ENCODE results near the gene CRX. TPM values are rescaled to one million over a fixed set of nuclear protein-coding genes. Genes with fewer than 3 reads are reported as not detected.
"Not testable (repeated sequence)": the region's sequence is repeated elsewhere in the genome, so short reads cannot be mapped to it uniquely, and the experiment has no call there.

The CRX gene
- total RNA-seq, 1 experiment from 2014 or later = not detected

DNA sequence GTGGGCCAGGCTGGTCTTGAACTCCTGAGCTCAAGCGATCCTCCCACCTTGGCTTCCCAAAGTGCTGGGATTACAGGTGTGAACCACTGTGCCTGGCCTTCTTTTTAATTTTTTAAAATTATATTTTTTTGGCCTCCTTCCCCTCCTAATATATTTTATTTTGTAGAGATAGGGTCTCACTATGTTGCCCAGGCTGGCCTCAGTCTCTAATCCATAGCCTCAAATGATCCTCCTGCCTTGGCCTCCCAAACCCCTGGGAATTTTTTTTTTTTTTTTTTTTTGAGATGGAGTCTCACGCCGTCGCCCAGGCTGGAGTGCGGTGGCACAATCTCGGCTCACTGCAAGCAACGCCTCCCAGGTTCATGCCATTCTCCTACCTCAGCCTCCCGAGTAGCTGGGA lies 5.5 kb upstream of the CRX start:
- H3K4me1 ChIP-seq (replicated peaks); H3K9me3 ChIP-seq (replicated peaks); H3K4me3 ChIP-seq; H3K36me3 ChIP-seq; DNase-seq (ENCODE audit: low read depth in 1 of 2, low spot score in 2 of 2); H3K27ac ChIP-seq: not testable (repeated sequence)
- peaks cover 16% of the 10 kb centered on the region for H3K27me3 ChIP-seq (replicated peaks)

DNA sequence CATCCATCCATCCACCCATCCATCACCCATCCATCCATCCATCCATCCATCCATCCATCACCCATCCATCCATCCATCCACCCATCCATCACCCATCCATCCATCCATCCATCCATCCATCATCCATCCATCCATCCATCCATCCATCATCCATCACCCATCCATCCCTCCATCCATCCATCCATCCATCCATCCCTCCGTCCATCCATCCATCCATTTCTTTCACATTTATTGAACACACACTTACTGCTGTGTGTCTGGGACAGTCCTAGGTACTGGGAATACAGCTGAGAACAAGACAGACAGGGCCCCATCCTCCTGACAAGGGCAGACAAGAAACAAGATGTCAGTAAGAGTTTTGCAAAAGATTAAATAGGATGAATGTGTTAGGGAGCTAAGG lies 3.5 kb upstream of the CRX start:
- not testable (repeated sequence) for H3K4me1 ChIP-seq (replicated peaks); H3K9me3 ChIP-seq (replicated peaks); H3K36me3 ChIP-seq; H3K4me3 ChIP-seq; DNase-seq (ENCODE audit: low read depth in 1 of 2, low spot score in 2 of 2); H3K27ac ChIP-seq
- peaks cover 24% of the 10 kb centered on the region for H3K27me3 ChIP-seq (replicated peaks)

GRCh38 chr19:47819858-47820257 lies 1.9 kb upstream of the CRX start:
- Histone ChIP-seq H3K27me3 (replicated peaks) (peaks cover 24% of the 10 kb centered on the region), H3K27ac (no peak overlapping the region), H3K9me3 (replicated peaks) (no peaks in the 10 kb centered on the region), H3K36me3 (no peaks in the 10 kb centered on the region), H3K4me3 (no peak overlapping the region), H3K4me1 (replicated peaks) (no peaks in the 10 kb centered on the region)
- no peak for DNase-seq (ENCODE audit: low read depth in 1 of 2, low spot score in 2 of 2)

DNA sequence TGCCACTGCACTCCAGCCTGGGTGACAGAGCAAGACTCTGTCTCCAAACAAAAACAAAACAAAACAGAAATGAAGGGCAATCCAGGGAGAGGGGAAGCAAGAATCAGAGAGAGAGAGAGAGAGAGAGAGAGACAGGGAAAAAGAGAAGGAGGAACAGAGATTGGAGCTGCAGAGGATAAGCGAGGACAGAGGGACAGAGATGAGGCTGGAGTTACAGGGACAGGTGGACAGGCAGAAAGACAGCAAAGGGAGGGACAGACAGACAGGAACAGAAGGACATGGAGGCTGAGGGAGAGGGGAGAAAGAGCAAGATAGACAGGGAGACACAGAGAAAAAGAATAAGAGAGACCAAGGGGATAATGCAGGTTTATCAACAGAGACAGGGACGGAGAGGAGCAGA lies 1.3 kb upstream of the CRX start:
- no peaks in the 10 kb centered on the region for H3K9me3 ChIP-seq (replicated peaks)
- peaks cover 24% of the 10 kb centered on the region for H3K27me3 ChIP-seq (replicated peaks)
- no peaks in the 10 kb centered on the region for H3K36me3 ChIP-seq
- no peaks in the 10 kb centered on the region for H3K4me1 ChIP-seq (replicated peaks)
- DNase-seq (ENCODE audit: low read depth in 1 of 2, low spot score in 2 of 2) = no peak
- no peak overlapping the region for H3K27ac ChIP-seq
- H3K4me3 ChIP-seq = no peak overlapping the region

GRCh38 chr19:47824396-47824795 lies 2.7 kb downstream of the CRX start:
- no peaks in the 10 kb centered on the region for H3K9me3 ChIP-seq (replicated peaks)
- H3K27me3 ChIP-seq (replicated peaks) = peaks cover 28% of the 10 kb centered on the region
- no peak overlapping the region for H3K4me3 ChIP-seq
- no peak overlapping the region for H3K27ac ChIP-seq
- no peaks in the 10 kb centered on the region for H3K4me1 ChIP-seq (replicated peaks)
- no peaks in the 10 kb centered on the region for H3K36me3 ChIP-seq
- DNase-seq (ENCODE audit: low read depth in 1 of 2, low spot score in 2 of 2) = no peak

DNA sequence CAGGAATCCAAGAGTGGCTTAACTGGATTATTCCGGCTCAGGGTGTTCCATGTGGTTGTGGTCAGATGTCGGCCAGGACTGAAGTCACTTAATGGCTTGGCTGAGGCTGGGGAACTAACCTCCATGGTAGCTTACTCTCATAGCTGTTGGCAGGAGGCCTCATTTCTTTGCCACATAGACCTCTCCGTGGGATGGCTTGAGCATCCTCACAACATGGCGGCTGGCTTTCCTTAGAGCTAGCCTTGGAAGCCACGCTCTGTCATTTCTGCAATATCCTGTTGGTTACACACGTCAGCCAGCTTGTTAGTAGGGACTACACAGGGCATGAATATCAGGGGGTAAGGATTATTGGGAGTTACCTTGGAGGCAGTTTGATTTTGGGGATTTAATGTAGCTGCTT lies 5.1 kb downstream of the CRX start:
- Histone ChIP-seq H3K9me3 (replicated peaks) (no peaks in the 10 kb centered on the region), H3K27me3 (replicated peaks) (peaks cover 15% of the 10 kb centered on the region)
- no peak for DNase-seq (ENCODE audit: low read depth in 1 of 2, low spot score in 2 of 2)

GRCh38 chr19:47832723-47833122 lies 11.0 kb downstream of the CRX start:
- Histone ChIP-seq H3K27ac (no peak overlapping the region), H3K27me3 (replicated peaks) (peaks cover 15% of the 10 kb centered on the region; the same call in 1 of the 2 replicates), H3K36me3 (no peaks in the 10 kb centered on the region), H3K9me3 (replicated peaks) (no peaks in the 10 kb centered on the region), H3K4me1 (replicated peaks) (no peaks in the 10 kb centered on the region), H3K4me3 (no peak overlapping the region)
- no peak for DNase-seq (ENCODE audit: low read depth in 1 of 2, low spot score in 2 of 2)

More for the DNA sequence above, 5.1 kb downstream of the CRX start:
- H3K4me1 ChIP-seq (replicated peaks) = no peaks in the 10 kb centered on the region
- no peak overlapping the region for H3K4me3 ChIP-seq
- no peaks in the 10 kb centered on the region for H3K36me3 ChIP-seq
- H3K27ac ChIP-seq = no peak overlapping the region

DNA sequence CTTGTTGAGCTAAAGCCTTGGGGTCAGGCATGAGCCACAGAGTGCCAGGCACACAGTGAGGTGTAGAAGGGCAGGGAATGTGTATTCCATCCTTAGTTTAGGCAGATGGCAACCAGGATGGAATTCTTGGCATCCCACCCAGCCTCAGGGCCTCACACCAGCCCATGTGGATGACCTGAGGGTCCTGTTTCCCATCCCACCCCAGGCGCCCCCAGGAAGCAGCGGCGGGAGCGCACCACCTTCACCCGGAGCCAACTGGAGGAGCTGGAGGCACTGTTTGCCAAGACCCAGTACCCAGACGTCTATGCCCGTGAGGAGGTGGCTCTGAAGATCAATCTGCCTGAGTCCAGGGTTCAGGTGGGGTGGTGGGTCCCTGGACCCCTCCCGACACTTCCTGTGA lies 14.3 kb downstream of the CRX start:
- H3K36me3 ChIP-seq = no peaks in the 10 kb centered on the region
- H3K4me3 ChIP-seq = no peak overlapping the region
- no peaks in the 10 kb centered on the region for H3K9me3 ChIP-seq (replicated peaks)
- no peak for DNase-seq (ENCODE audit: low read depth in 1 of 2, low spot score in 2 of 2)
- no peak overlapping the region for H3K27ac ChIP-seq
- H3K4me1 ChIP-seq (replicated peaks) = no peaks in the 10 kb centered on the region
- peaks cover 3% of the 10 kb centered on the region; the same call in 1 of the 2 replicates for H3K27me3 ChIP-seq (replicated peaks)

- Histone ChIP-seq H3K4me3 (no peak overlapping the region), H3K27ac (no peak overlapping the region), H3K27me3 (replicated peaks) (peaks cover 6% of the 10 kb centered on the region; the same call in 1 of the 2 replicates), H3K9me3 (replicated peaks) (no peaks in the 10 kb centered on the region), H3K36me3 (no peaks in the 10 kb centered on the region), H3K4me1 (replicated peaks) (no peaks in the 10 kb centered on the region)
- DNase-seq (ENCODE audit: low read depth in 1 of 2, low spot score in 2 of 2) = no peak
Measured at GRCh38 chr19:47839411-47839810, 17.7 kb downstream of the CRX start.

DNA sequence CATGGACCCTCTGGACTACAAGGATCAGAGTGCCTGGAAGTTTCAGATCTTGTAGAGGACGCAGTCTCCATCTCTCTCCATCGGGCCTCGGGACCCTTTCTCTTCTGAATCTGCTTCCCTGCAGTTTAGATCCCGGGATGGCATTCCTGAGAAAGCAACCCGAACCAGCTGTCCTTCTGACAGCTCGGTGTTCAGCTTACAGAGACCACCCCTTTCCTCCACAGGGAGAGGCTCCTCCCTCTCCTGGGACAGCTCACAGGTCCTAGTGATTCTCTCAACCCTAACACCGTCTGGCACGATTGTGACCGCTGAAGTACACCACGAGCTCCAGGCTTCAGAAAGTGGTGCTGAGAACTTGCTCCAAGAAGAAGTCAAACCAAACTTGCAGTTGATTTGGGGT lies 18.2 kb downstream of the CRX start:
- no peak for DNase-seq (ENCODE audit: low read depth in 1 of 2, low spot score in 2 of 2)

DNA sequence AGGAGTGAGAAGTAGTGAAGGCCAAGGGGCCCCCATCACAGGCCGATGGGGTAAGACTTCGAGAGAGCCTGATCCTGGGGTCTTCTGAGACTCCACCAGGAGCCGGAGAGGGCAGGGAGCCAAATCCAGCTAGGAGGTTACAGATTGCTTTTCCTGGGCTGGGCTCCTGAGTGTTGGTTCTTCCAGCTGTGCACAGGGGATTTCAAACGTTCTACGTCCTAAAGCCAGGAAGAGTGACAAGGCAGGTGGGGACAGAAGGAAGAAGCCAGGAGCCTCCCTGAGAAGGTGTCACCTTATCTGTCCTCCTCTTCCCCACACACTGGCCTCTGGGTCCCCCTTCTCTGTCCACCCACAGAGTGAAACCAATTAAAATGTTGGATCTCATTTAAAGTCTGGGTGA lies 21.2 kb downstream of the CRX start:
- H3K27ac ChIP-seq = no peak overlapping the region
- H3K4me3 ChIP-seq = no peak overlapping the region
- peaks cover 9% of the 10 kb centered on the region for H3K27me3 ChIP-seq (replicated peaks)
- no peak for DNase-seq (ENCODE audit: low read depth in 1 of 2, low spot score in 2 of 2)
- H3K4me1 ChIP-seq (replicated peaks) = no peaks in the 10 kb centered on the region
- H3K9me3 ChIP-seq (replicated peaks) = no peaks in the 10 kb centered on the region
- H3K36me3 ChIP-seq = no peaks in the 10 kb centered on the region

More for the DNA sequence above, 18.2 kb downstream of the CRX start:
- H3K9me3 ChIP-seq (replicated peaks) = no peaks in the 10 kb centered on the region
- H3K4me3 ChIP-seq = no peak overlapping the region
- no peaks in the 10 kb centered on the region for H3K36me3 ChIP-seq
- H3K4me1 ChIP-seq (replicated peaks) = no peaks in the 10 kb centered on the region
- peaks cover 6% of the 10 kb centered on the region; the same call in 1 of the 2 replicates for H3K27me3 ChIP-seq (replicated peaks)
- no peak overlapping the region for H3K27ac ChIP-seq

- no peak overlapping the region for H3K27ac ChIP-seq
- H3K4me3 ChIP-seq = no peak overlapping the region
- no peak for DNase-seq (ENCODE audit: low read depth in 1 of 2, low spot score in 2 of 2)
- H3K36me3 ChIP-seq = no peaks in the 10 kb centered on the region
- peaks cover 19% of the 10 kb centered on the region for H3K27me3 ChIP-seq (replicated peaks)
- no peaks in the 10 kb centered on the region for H3K4me1 ChIP-seq (replicated peaks)
- H3K9me3 ChIP-seq (replicated peaks) = no peaks in the 10 kb centered on the region
Measured at GRCh38 chr19:47848425-47848822, 26.7 kb downstream of the CRX start.

DNA sequence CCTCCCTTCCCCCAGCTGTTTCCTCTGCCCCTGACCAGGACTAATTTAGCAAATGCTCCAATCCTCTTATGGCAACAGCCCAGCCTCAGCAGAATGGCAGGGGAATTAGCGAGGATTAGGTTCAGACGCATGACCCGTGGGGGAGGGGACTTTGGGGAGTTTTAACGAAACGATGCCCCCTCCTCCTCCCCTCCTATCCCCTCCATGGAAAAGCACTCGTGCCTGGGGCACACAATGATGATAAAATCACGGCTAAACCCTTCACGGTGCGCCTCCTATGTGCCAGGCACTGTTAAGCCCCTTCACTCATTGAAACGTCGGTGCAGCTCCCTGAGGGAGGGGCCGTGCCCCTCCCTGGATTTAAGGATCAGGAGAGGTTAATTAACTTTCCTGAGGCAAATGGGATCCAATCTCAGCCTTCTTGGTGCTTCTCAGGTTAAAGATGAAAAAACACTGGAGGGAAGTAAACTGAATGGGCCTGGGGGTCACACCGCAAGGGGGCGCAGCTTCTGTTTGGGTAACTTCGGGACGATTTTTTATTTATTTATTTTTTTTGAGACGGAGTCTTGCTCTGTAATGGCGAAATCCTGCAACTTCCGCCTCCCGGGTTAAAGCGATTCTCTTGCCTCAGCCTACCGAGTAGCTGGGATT lies 27.2 kb downstream of the CRX start:
- H3K36me3 ChIP-seq = no peaks in the 10 kb centered on the region
- H3K27me3 ChIP-seq (replicated peaks) = peaks cover 19% of the 10 kb centered on the region
- no peak overlapping the region for H3K4me3 ChIP-seq
- H3K27ac ChIP-seq = no peak overlapping the region
- no peaks in the 10 kb centered on the region for H3K9me3 ChIP-seq (replicated peaks)
- DNase-seq (ENCODE audit: low read depth in 1 of 2, low spot score in 2 of 2) = peak in 1 of 2 experiments; percentile 14
- no peaks in the 10 kb centered on the region for H3K4me1 ChIP-seq (replicated peaks)

DNA sequence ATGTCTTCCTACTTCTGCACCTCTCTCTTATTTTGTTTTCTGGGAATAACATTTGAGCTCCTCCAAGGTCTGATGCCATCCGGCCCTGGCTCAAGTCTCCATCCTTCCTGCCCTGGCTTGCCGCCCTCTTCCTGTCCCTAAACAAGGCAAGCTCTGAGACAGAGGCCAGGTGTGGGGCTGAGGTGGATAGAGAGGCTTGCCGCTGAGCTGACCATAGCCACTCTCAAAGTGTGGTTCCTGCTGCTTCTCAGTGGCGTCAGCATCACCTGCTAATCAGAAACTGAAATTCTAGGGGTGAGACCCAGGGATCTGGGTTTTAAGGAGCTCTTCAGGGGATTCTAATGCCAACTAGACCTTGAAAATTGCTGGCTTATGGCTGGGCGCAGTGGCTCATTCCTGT lies 31.3 kb downstream of the CRX start:
- DNase-seq (ENCODE audit: low read depth in 1 of 2, low spot score in 2 of 2) = no peak
- Histone ChIP-seq H3K4me3 (no peak overlapping the region), H3K27ac (no peak overlapping the region), H3K4me1 (replicated peaks) (no peaks in the 10 kb centered on the region; the same call in 1 of the 2 replicates), H3K36me3 (no peaks in the 10 kb centered on the region), H3K27me3 (replicated peaks) (peaks cover 16% of the 10 kb centered on the region), H3K9me3 (replicated peaks) (no peaks in the 10 kb centered on the region)

- no peak overlapping the region for H3K27ac ChIP-seq
- no peaks in the 10 kb centered on the region; the same call in 1 of the 2 replicates for H3K4me1 ChIP-seq (replicated peaks)
- no peak overlapping the region for H3K4me3 ChIP-seq
- H3K27me3 ChIP-seq (replicated peaks) = peaks cover 7% of the 10 kb centered on the region
- H3K9me3 ChIP-seq (replicated peaks) = no peaks in the 10 kb centered on the region
- no peaks in the 10 kb centered on the region for H3K36me3 ChIP-seq
- DNase-seq (ENCODE audit: low read depth in 1 of 2, low spot score in 2 of 2) = no peak
Measured at GRCh38 chr19:47854459-47854858, 32.7 kb downstream of the CRX start.
